Mesothelial cell of epicardium (in vitro differentiated cells): ENCODE data around the gene REV3L. TPM values are rescaled to one million over a fixed set of nuclear protein-coding genes. Genes with fewer than 3 reads are reported as not detected.

Source experiments
- DNase-seq, 2 experiments: peaks; one replicate each; pipeline ENCODE4 v3.0.0; 2021; ENCODE audit warnings: low spot score in 2 of 2; ENCODE audit not compliant: unreplicated experiment in 2 of 2
- H3K27ac Mint-ChIP-seq: 2 replicates; pipeline ENCODE4 v1.8.0; 2021; ENCODE audit warnings: mixed read lengths
- H3K27me3 Mint-ChIP-seq: 2 replicates; pipeline ENCODE4 v1.8.0; 2021; ENCODE audit warnings: low read depth, mixed read lengths
- H3K36me3 Mint-ChIP-seq: 2 replicates; pipeline ENCODE4 v1.8.0; 2021; ENCODE audit warnings: mixed read lengths
- H3K4me1 Mint-ChIP-seq: 2 replicates; pipeline ENCODE4 v1.8.0; 2021; ENCODE audit warnings: mixed read lengths
- H3K4me3 Mint-ChIP-seq: 2 replicates; pipeline ENCODE4 v1.8.0; 2021; ENCODE audit warnings: mild to moderate bottlenecking, moderate library complexity, mixed read lengths
- H3K9me3 Mint-ChIP-seq: 2 replicates; pipeline ENCODE4 v1.8.0; 2021; ENCODE audit warnings: mixed read lengths
- CTCF ChIP-seq: fragments of 200-600 bp; sonication (generic); IDR thresholded peaks from one replicate; pipeline ENCODE4 v1.5.0; 2021; ENCODE audit warnings: antibody characterized with exemption; ENCODE audit not compliant: unreplicated experiment
- total RNA-seq: library from RNA; stranded (reverse); gene quantifications from 3 replicates; pipeline ENCODE4 v1.2.1, GENCODE V29; 2021

Gene REV3L
- total RNA-seq, 1 donor from 2014 or later: 41.7 TPM

- DNase-seq: no peak
- Mint-ChIP-seq H3K9me3 (no peaks in the 10 kb centered on the region), H3K36me3 (no peaks in the 10 kb centered on the region), H3K4me1 (peaks cover 1% of the 10 kb centered on the region), H3K27me3 (peaks cover 27% of the 10 kb centered on the region), H3K4me3 (no peak overlapping the region), H3K27ac (no peak overlapping the region)
- TF ChIP-seq CTCF: no peak
Measured at GRCh38 chr6:111252726-111253125, 230.3 kb downstream of the REV3L start.

GRCh38 chr6:111250791-111251354, 232.1 kb downstream of the REV3L start:
- Mint-ChIP-seq H3K27ac (no peak overlapping the region), H3K4me1 (peaks cover 1% of the 10 kb centered on the region), H3K9me3 (no peaks in the 10 kb centered on the region), H3K4me3 (no peak overlapping the region), H3K36me3 (no peaks in the 10 kb centered on the region), H3K27me3 (peaks cover 23% of the 10 kb centered on the region)
- TF ChIP-seq CTCF: no peak
- no peak for DNase-seq

Other genes with a start within 250 kb of the REV3L start
- gene TRAF3IP2, start 122.7 kb upstream of the REV3L start, total RNA-seq: 29.9 to 32.0 TPM (median 30.5 TPM) in 3 replicates